Activated effector memory CD4-positive, alpha-beta T cell treated with Interleukin-2 at 50 U/mL for 16 hours (primary cell): ENCODE measurements around the gene ABLIM3.
"Not testable (repeated sequence)": the region's sequence is repeated elsewhere in the genome, so short reads cannot be mapped to it uniquely, and the experiment has no call there.

Source experiments
- DNase-seq: peaks from one replicate; pipeline ENCODE4 v3.0.0-alpha.2; 2020

ABLIM3 gene

GRCh38 chr5:149160291-149160787, 19.0 kb downstream of the ABLIM3 start:
- DNase-seq, result no peak

GRCh38 chr5:149161026-149161687, 19.9 kb downstream of the ABLIM3 start:
- no peak for DNase-seq

GRCh38 chr5:149161850-149162249, 20.6 kb downstream of the ABLIM3 start:
- no peak for DNase-seq

GRCh38 chr5:149162401-149163084, 21.2 kb downstream of the ABLIM3 start:
- DNase-seq, result no peak

GRCh38 chr5:149164731-149165130, 23.4 kb downstream of the ABLIM3 start:
- no peak for DNase-seq

GRCh38 chr5:149166128-149166527, 24.8 kb downstream of the ABLIM3 start:
- no peak for DNase-seq

- DNase-seq, result no peak
These were observed 25.4 kb downstream of the ABLIM3 start for GRCh38 chr5:149166591-149167100.

GRCh38 chr5:149168276-149168906, 27.1 kb downstream of the ABLIM3 start:
- DNase-seq, result no peak

GRCh38 chr5:149170299-149170698, 29.0 kb downstream of the ABLIM3 start:
- DNase-seq, result no peak

- no peak for DNase-seq
These were observed 31.0 kb downstream of the ABLIM3 start for GRCh38 chr5:149172261-149172660.

- no peak for DNase-seq
These were observed 31.6 kb downstream of the ABLIM3 start for GRCh38 chr5:149172709-149173505.

GRCh38 chr5:149174847-149175234, 33.5 kb downstream of the ABLIM3 start:
- DNase-seq, result no peak

- DNase-seq, result no peak
These were observed 34.2 kb downstream of the ABLIM3 start for GRCh38 chr5:149175346-149176105.

GRCh38 chr5:149177339-149177843, 36.1 kb downstream of the ABLIM3 start:
- DNase-seq, result no peak

- no peak for DNase-seq
These were observed 36.7 kb downstream of the ABLIM3 start for GRCh38 chr5:149177911-149178565.

GRCh38 chr5:149181732-149182131, 40.4 kb downstream of the ABLIM3 start:
- no peak for DNase-seq

GRCh38 chr5:149182241-149182640, 40.9 kb downstream of the ABLIM3 start:
- no peak for DNase-seq

- DNase-seq, result no peak
These were observed 43.8 kb downstream of the ABLIM3 start for GRCh38 chr5:149185067-149185466.

- DNase-seq, result no peak
These were observed 45.2 kb downstream of the ABLIM3 start for GRCh38 chr5:149186506-149186905.

GRCh38 chr5:149187617-149188016, 46.3 kb downstream of the ABLIM3 start:
- DNase-seq, result not testable (repeated sequence)

- no peak for DNase-seq
These were observed 47.1 kb downstream of the ABLIM3 start for GRCh38 chr5:149188383-149188782.
